C4-2B (cell line): ENCODE data around the gene NKD1.

Experiments
- H3K27ac ChIP-seq: fragments of 450-650 bp; 2 replicates; pipeline ENCODE4 v1.5.1; 2017
- ZFX ChIP-seq: fragments of 450-650 bp; IDR thresholded peaks from 2 replicates; pipeline ENCODE4 v1.6.1; 2017
- TF ChIP-seq, protein P1 (sequence below): fragments of 450-650 bp; conservative IDR thresholded peaks from 2 replicates; pipeline ENCODE4 v1.5.1; 2017; ENCODE audit warnings: mild to moderate bottlenecking

Gene NKD1

DNA sequence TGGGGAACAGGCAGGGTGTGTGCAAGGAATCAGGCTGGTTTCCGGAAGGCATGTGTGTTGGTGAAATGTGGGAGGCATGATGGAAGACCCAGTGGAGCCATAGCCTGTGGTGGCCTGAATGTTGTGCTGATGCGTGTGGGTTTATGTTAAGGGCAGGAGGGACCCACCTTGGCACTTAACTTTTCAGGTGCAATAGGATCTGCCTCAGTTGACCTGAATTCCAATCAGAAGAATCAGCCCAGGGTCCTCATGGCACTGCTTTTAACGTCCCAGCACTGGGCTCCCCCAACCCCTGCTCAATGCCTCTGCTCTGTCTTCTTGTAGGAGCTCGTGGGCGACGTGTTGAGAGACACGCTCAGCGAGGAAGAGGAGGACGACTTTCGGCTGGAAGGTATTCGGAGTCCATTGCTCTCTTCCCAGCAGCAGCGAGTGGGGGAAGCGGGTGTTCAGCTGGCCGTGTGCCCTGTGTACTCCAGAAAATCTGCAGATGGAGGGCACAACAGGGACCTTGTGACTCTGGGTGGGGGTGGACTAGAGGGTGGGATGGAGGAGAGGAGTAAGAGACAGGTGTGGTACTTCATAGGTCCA, 59.9 kb downstream of the NKD1 start:
- TF ChIP-seq ZFX: no peak
- TF ChIP-seq, protein P1, sequence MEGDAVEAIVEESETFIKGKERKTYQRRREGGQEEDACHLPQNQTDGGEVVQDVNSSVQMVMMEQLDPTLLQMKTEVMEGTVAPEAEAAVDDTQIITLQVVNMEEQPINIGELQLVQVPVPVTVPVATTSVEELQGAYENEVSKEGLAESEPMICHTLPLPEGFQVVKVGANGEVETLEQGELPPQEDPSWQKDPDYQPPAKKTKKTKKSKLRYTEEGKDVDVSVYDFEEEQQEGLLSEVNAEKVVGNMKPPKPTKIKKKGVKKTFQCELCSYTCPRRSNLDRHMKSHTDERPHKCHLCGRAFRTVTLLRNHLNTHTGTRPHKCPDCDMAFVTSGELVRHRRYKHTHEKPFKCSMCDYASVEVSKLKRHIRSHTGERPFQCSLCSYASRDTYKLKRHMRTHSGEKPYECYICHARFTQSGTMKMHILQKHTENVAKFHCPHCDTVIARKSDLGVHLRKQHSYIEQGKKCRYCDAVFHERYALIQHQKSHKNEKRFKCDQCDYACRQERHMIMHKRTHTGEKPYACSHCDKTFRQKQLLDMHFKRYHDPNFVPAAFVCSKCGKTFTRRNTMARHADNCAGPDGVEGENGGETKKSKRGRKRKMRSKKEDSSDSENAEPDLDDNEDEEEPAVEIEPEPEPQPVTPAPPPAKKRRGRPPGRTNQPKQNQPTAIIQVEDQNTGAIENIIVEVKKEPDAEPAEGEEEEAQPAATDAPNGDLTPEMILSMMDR: no peak
- no peak overlapping the region for H3K27ac ChIP-seq

DNA sequence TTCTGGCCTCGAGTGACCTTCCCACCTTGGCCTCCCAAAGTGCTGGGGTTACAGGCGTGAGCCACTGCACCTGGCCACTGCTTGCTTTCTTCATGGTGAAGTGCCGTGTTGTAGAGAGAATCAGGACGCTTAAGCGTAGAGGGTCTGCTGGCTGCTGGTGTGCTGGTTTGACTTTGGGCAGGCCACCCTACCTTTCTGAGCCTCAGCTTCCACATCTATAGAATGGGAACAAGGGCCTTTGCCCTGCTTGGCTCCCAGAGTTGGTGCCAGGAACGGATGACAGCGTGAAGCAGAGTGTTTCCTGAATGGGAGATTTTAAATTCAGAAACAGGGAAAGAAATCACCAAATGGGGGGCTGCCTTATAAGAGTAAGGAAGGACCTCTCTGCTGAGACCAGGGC, 60.9 kb downstream of the NKD1 start:
- no peak for TF ChIP-seq ZFX
- TF ChIP-seq, protein P1: no peak
- no peak overlapping the region for H3K27ac ChIP-seq

DNA sequence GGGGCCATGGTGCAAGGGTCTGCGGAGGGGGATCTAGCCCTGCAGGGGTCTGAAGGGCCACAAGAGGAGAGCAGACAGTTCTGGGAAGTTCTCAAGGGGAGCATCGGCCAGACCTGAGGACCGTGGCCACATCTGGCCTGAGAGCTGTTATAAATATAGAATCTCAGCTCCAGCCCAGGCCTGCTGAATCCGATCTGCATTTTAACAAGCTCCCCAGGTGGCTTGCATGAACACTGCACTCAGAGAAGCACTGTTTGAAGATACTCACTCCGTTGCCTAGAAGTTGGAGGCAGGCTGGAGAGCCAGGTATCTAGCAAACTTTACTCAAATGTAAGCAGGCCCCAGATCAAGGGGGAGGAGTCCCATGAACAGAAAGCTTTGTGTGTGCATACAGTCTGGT, 61.3 kb downstream of the NKD1 start:
- H3K27ac ChIP-seq: no peak overlapping the region
- no peak for TF ChIP-seq ZFX
- TF ChIP-seq, protein P1: no peak

DNA sequence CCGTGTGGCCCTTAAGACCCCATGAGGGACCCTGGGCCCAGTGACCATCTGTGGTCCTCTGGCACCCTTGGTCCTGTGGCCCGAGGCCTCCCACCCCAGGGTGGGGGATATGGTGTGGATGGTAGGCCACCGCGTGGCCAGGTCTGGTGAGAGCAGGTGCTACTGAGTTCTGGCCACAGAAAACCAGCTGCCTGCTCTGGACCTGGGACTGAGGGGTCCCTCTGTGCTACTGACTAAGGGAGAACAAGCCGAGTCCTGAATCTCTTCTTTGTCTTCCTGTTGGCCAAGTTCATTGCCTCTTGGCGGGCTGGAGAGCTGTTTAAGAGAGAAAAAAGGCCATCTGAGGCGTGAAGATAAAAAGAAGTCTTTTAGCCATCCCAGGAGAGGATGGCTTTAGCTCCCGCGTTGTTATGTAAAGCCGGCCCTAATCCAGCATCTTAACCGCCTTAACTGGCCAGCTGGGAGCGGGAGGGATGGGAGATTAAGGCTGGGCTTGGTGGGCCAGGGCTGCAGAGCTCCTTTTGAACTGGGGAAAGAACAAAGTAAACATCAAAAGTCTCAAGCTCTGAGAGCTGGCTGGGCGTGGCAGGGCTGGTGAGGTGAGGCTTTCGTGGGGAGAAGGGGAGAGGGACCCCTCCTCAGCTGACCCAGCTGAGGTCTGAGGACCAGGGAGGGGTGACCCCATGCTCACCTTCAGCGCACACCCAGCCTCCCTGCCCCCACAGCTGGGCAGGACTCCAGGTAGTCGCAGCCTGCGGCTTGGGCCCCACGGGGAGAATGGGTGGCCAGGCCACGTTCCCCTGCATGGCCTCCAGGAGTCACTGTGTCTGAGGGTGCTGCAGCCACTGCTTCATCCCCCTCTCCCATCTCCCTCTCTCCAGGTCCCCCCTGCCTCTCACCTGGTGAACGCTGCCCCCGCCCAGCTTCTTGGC, 62.4 kb downstream of the NKD1 start:
- TF ChIP-seq, protein P1: no peak
- no peak for TF ChIP-seq ZFX
- no peak overlapping the region for H3K27ac ChIP-seq

DNA sequence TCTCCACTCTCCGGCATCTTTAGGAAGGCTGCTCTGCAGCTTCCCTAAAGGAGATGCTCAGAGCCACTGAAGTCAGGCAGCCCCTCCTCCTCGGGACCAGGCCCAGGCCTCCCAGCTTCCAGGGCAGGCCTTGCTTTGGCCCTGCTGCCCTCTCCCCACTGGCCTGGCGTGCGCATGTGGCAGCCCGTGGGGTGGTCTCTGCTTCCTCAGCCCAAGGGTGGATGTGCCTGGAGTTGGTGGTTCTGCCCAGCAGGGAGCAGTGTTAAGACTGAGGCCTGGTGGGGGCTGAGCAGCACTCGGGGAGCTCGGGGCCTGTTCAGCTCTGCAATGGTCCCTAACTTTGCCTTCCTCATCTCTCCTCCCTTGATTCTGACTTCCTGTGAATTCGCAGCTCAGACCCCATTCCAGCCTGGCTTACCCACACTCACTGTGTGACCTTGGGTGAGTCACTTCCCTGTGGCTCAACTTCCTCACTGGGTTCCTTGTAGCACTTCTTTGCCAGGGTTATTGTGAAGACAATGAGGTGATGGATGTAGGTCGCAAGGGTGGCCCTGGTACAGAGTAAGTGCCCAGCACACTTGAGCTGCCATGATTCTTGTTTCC, 63.2 kb downstream of the NKD1 start:
- H3K27ac ChIP-seq: no peak overlapping the region
- TF ChIP-seq, protein P1: no peak
- no peak for TF ChIP-seq ZFX

DNA sequence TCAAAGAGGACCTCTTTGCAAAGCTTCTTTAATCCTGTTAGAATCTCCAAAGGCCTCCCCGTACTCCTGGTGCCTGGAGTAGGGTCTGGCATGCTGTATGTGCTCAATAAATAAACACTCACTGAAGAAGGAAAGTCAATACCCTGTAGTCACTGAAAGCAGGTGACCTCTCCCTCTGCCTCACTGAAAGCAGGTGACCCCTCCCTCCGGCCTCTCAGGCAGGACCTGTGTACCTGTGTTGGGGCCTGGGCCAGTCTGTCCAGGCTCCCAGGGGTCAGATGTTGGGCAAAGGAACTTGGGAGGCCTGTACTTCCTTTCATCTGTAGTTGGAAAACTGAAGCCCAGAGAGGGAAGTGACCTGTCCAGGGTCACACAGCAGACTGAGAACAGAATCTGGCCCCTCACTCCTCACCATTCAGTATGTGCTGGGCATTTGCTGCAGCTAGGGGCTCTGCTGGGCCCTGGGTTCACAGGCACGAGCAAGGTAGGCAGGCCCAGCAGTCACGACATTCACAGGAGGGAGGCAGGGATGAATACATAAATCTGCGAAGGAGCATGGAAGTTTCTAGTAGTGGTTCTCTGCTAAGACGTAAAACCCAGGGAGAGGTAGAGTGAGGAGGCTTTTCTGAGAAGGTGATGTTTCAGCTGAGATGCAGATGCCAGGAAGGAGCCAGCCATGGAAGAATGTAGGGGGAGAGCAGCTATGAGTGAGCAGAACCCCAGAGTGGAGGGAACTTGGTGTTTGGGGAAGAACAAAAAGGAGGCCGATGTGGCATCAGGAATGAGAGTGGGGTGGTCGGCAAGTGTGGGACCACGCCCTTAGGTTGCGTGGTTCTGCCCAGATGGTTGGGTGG, 64.0 kb downstream of the NKD1 start:
- TF ChIP-seq ZFX: no peak
- no peak overlapping the region for H3K27ac ChIP-seq

DNA sequence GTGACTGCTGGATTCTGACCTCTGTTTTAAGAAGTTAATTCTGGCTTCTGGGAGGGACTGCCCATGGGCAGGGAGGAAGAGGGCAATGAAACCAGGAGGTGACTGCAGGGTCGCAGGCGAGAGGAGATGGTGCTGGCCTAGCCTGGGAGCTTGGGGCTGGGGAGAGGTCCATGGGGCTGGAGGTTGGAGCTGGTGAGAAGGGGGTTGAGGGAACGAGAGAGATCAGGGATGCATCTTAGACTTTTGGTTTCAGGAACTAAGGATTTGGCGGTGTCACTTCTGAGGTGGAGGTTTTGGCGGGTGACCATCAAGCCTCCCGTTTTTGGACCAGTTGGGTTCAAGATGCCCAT, 64.6 kb downstream of the NKD1 start:
- TF ChIP-seq, protein P1: no peak
- no peak for TF ChIP-seq ZFX
- H3K27ac ChIP-seq: no peak overlapping the region
